NCI-H146 (cell line): Measurements from ENCODE around the gene CACNA2D4.

Experiments
- DNase-seq: peaks from one replicate; lab custom pipeline; 2025; lab: John Stamatoyannopoulos, UW

The CACNA2D4 gene

GRCh38 chr12:1844661-1845409 is 73.6 kb downstream of the CACNA2D4 start:
- no peak for DNase-seq

- DNase-seq = no peak
Measured at GRCh38 chr12:1844223-1844622, 74.2 kb downstream of the CACNA2D4 start.

GRCh38 chr12:1843641-1844005 is 74.8 kb downstream of the CACNA2D4 start:
- DNase-seq = no peak

- DNase-seq = no peak
Measured at GRCh38 chr12:1842905-1843640, 75.4 kb downstream of the CACNA2D4 start.

GRCh38 chr12:1842183-1842904 is 76.1 kb downstream of the CACNA2D4 start:
- no peak for DNase-seq

- DNase-seq = no peak
Measured at GRCh38 chr12:1841586-1842182, 76.8 kb downstream of the CACNA2D4 start.

- no peak for DNase-seq
Measured at GRCh38 chr12:1840981-1841425, 77.4 kb downstream of the CACNA2D4 start.

GRCh38 chr12:1839956-1840951 is 78.2 kb downstream of the CACNA2D4 start:
- no peak for DNase-seq

- no peak for DNase-seq
Measured at GRCh38 chr12:1839464-1839863, 79.0 kb downstream of the CACNA2D4 start.

GRCh38 chr12:1838994-1839365 is 79.5 kb downstream of the CACNA2D4 start:
- no peak for DNase-seq

- no peak for DNase-seq
Measured at GRCh38 chr12:1838205-1838993, 80.1 kb downstream of the CACNA2D4 start.

- DNase-seq = no peak
Measured at GRCh38 chr12:1837541-1838204, 80.8 kb downstream of the CACNA2D4 start.

GRCh38 chr12:1836854-1837421 is 81.5 kb downstream of the CACNA2D4 start:
- DNase-seq = peak; percentile 29

GRCh38 chr12:1836241-1836803 is 82.1 kb downstream of the CACNA2D4 start:
- DNase-seq = no peak

GRCh38 chr12:1835211-1836131 is 83.0 kb downstream of the CACNA2D4 start:
- DNase-seq = no peak

- DNase-seq = no peak
Measured at GRCh38 chr12:1834186-1834925, 84.1 kb downstream of the CACNA2D4 start.

- no peak for DNase-seq
Measured at GRCh38 chr12:1833596-1834028, 84.8 kb downstream of the CACNA2D4 start.
